ENCODE measurements around the gene HDX.
"Not testable (repeated sequence)": the region's sequence is repeated elsewhere in the genome, so short reads cannot be mapped to it uniquely, and the experiment has no call there.

Gene HDX

DNA sequence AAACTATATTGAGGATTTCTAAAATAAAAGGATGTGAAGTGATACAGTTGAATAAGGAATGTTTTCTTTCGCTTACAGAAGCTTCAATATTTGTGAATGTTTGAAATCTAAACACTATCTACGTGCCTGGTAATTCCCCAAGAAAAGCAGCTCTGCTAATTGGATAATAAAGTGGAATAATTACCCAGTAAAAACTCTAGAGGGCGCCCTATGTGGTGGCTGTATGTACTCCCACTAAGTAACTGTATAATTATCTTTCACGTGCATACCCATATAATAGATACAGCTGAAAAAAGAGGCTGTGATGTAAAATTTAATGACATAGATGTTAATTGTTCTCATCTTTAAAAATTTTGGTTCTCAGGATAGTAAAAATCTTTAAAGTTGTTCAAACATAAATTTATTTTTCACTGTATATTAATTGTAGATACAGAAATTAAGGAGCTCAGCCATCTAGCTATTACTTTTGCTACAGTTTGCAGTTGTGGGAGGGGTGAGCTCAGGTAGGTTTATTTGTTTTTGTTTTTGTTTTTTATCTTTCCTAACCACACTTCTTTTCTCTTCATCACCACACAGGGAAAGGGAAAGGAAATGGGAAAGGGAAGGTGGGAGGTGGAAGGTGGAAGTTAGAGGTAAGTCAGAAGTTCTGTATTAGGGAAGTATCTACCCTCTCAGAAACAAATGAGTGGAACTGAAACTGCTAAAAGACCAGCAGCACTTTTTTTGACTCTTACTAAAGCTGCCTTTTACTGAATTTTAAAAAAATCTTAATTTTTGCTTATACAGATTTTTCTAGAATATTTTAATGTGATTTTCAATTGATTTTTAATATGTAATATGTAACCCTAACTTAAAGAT, 162.5 kb downstream of the HDX start:
- DNase-seq, result no peak

DNA sequence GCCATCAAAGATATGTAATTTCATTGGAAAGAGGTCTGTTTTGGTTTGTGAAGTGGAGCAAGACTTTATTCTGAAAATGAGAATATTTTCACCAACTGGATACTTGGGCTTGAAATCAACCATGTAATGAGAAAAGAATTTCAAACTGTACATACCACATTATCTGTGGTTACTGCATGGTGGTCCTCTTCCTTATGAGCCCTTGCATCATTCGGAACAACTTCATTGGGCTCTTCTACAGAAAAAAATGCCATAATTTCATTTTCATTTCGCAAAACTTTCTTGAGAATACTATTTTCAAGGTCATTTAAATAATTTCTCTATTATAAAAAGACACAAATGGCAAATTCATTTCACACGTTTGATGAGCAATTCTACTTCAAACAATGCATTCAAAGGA, 165.6 kb downstream of the HDX start:
- DNase-seq, result no peak

DNA sequence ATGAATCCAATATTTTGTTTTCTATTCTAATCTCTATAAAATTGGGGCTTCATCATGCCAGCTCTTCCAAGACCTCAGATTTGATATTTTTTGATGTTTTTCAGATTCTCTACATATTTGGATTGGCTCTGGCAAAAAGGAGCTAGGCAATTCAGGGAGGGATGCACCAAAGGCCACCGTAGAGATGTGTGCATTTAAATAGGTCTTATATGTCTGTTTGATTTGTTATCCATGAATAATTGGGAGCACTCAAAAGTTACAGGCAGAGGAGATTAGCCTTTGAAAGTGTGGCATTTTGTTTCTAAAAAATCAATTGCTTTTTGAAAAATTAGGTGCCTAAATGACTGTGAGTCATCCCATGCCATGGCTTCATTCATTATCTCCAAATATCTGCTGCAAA, 167.1 kb downstream of the HDX start:
- no peak for DNase-seq

DNA sequence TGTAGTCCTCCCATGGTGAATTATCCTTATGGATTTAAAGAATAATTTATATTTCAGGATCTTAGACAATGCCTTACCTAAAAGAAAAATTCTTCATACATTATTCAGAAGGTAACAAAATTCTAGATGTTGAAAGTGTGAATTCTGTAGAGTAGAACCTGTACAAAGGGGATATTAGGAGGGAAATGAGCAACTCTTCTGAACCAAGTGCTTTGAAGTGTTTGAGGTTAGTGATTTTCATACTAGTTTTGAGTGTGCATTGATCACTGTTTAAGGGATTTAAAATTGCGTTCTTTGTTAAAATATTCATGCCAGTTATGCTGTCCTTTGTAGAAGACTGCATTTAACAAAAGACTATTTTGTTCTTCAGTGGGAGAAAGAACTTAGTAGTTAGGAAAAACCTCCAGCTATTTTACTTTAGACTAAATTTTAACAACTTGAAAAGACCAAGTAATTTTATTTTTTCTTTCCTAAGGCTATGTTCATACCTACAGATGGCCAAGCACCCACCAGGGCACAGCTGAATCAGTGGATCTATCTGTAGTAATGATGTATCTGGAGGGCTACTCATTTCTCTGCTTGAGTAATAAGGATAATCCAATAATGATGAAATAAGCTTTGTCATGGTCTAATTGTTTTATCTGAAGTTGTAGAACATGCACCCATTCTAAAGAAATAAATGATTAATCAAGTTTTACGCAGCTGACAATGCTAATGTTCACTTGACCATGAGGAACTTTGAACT, 180.0 kb downstream of the HDX start:
- DNase-seq, result no peak

DNA sequence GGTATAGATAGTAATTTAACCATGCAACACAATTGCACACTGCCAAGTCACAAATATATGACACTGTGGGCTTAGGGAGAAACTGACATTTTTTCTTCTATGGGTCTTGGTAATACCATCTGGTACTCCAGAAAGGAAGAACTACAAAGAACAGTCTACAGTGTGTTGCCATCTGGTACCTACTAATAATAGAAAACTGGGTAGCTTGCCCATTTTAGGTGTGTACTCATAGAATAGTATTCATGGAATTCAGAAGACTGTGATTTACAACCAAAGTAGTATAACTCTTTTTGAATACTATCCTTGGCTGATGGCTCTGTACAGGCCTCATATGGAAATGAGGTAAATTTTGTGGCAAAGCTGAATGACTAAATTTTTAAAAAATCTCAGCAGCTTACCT, 181.6 kb downstream of the HDX start:
- no peak for DNase-seq

DNA sequence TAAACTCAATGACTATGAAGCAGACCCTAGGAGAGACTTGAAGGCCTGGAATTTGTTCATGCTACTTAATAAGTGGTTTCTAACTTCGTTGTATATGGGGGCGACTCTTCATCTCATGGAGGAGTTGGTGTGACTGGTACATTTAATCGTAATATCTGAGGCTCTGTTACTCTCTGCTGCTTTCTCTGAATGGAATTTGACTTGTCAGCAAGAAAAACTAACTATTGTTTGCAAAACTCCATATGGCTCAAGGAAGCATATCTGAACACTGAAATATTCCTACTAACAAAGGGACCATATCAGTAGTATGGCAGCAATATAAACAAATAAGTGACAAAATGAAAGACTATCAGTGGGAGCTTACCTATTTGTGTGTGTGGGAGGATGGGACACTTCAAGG, 182.2 kb downstream of the HDX start:
- DNase-seq, result no peak

DNA sequence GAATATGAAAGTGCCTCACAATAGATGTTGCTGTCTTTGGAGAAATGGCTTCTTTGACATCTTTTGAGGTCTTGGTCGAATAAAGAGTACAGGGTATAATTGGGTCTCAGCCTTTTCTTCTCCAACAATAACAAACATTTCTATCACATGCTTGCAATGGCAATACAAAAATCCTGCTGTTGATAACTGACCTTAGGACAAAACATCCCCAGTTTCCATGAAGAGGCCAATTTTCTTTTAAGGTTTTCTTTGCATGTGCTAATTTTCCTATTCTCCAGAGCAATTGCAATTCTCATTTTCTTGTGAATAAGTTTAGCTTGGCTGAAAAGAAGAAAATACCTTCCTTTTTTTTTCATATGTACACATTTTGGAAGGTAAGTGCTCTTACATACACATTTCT, 183.6 kb downstream of the HDX start:
- no peak for DNase-seq

DNA sequence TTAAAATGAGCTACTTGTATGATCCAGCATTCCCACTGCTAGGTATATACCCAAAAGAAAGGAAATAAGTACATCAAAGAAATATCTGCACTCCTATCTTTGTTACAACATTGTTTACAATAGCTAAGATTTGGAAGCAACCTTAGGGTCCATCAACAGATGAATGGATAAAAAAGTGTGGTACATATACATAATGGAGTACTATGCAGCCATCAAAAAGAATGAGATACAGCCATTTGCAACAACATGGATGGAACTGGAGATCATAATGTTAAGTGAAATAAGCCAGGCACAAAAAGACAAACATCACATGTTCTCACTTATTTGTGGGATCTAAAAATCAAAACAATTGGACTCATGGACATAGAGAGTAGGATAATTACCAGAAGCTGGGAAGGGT, 186.3 kb downstream of the HDX start:
- not testable (repeated sequence) for DNase-seq

Measured in NCI-H510A (cell line).